Kidney capillary endothelial cell (primary cell): ENCODE measurements around the gene RABIF.
"Not testable (repeated sequence)": the region's sequence is repeated elsewhere in the genome, so short reads cannot be mapped to it uniquely, and the experiment has no call there.

Experiments
- DNase-seq: peaks from one replicate; pipeline ENCODE4 v3.0.0-alpha.2; 2018; ENCODE audit warnings: low spot score

Gene RABIF

GRCh38 chr1:202834771-202835547 is 54.0 kb downstream of the RABIF start:
- no peak for DNase-seq

- no peak for DNase-seq
Measured at GRCh38 chr1:202831906-202832305, 57.0 kb downstream of the RABIF start.

GRCh38 chr1:202829223-202829622 is 59.7 kb downstream of the RABIF start:
- DNase-seq, result not testable (repeated sequence)
